Activated T-helper 17 cell treated with anti-CD3 and anti-CD28 coated beads, Interleukin-2, amount 50 U/mL, for 72 hours (primary cell): Measurements from ENCODE around the gene VAC14. TPM values are rescaled to one million over a fixed set of nuclear protein-coding genes. Genes with fewer than 3 reads are reported as not detected.
A peak's percentile ranks its signal among the peaks of the same experiment; 100 is the strongest.

Source experiments
- ATAC-seq: fragments of 150-1000 bp; cut with Tn5 transposase; replicated peaks from 2 replicates; pipeline ENCODE4 v1.10.0; 2021; ENCODE audit warnings: mild to moderate bottlenecking, moderate library complexity
- H3K27ac Mint-ChIP-seq: one replicate; pipeline ENCODE4 v1.8.0; 2022; ENCODE audit warnings: mixed read lengths
- H3K27me3 Mint-ChIP-seq: one replicate; pipeline ENCODE4 v1.8.0; 2022; ENCODE audit warnings: mixed read lengths
- H3K36me3 Mint-ChIP-seq: one replicate; pipeline ENCODE4 v1.8.0; 2022; ENCODE audit warnings: low read depth, mild to moderate bottlenecking, mixed read lengths
- H3K4me1 Mint-ChIP-seq: one replicate; pipeline ENCODE4 v1.8.0; 2022; ENCODE audit warnings: mixed read lengths
- H3K4me3 Mint-ChIP-seq: one replicate; pipeline ENCODE4 v1.8.0; 2022; ENCODE audit warnings: mild to moderate bottlenecking, mixed read lengths
- H3K9me3 Mint-ChIP-seq: one replicate; pipeline ENCODE4 v1.8.0; 2022; ENCODE audit warnings: mixed read lengths
- total RNA-seq, 2 donors: library from RNA; stranded (reverse); gene quantifications; one replicate each; pipeline ENCODE4 v1.2.3, GENCODE V29; 2022

The VAC14 gene
- total RNA-seq, 2 donors from 2014 or later, result 22.4 to 34.9 TPM

DNA sequence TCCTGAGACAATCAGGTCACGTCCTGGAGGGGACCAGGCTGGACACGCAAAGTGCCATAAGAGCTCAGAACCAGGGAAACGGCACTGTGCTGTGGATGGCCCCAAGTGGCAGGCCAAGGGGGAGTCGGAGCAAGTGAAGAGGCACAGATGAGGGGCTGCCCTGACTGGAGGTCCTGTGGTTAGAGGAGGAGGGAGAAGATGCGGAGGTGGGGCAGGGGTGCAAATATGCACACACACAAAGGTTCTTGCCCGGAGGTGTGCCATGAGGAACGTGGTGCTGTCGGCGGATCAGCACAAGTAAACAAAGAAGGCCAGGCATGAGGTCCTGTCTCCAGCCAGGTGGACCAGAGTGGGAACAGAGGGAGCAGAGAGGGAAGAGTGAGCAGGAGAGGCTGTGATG lies 23.5 kb downstream of the VAC14 start:
- Mint-ChIP-seq H3K9me3 (no peaks in the 10 kb centered on the region), H3K4me1 (peaks cover 6% of the 10 kb centered on the region), H3K27me3 (no peaks in the 10 kb centered on the region), H3K4me3 (no peak overlapping the region), H3K27ac (no peak overlapping the region), H3K36me3 (peaks cover 98% of the 10 kb centered on the region)
- ATAC-seq, result no peak

DNA sequence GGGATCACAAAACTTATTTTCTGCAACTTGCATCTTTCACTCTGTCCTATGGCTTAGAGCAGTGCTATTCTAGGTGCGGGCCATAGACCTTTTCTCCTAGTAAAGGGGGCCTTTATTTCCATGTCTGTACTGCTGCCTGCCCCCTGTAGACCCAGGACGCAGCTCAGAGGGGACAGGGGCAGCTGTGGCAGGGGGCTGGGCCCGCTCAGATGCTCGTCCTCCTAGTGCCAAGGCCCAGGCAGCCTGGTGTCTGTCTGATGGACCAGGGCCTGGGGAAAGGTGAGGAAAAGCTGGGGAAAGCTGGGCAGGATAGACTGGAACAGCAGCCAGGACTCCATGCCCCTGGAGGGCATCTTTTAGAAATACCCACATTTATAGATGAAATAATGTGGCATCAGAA lies 25.6 kb downstream of the VAC14 start:
- ATAC-seq, result no peak
- H3K36me3 Mint-ChIP-seq, result peaks cover 93% of the 10 kb centered on the region
- peaks cover 6% of the 10 kb centered on the region for H3K4me1 Mint-ChIP-seq
- no peak overlapping the region for H3K27ac Mint-ChIP-seq
- no peaks in the 10 kb centered on the region for H3K27me3 Mint-ChIP-seq
- H3K4me3 Mint-ChIP-seq, result no peak overlapping the region
- H3K9me3 Mint-ChIP-seq, result no peaks in the 10 kb centered on the region

DNA sequence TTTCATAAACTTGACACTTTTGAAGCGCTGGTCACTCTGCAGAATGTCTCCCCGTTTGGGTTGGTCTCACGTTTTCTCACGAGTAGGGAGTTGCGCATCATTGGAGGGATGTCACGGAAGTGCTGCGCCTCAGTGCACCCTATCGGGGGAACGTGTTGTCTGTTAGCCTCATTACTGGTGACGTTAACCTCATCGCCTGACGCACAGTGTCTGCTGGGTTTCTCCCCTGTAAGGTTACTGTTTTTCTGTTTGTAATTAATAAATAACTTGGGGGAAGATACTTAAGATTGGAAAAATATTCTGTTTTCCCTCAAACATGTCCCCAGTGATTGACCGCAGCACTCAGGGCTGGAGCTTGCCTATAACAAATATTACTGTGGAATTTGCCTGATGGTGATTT lies 26.7 kb downstream of the VAC14 start:
- Mint-ChIP-seq H3K4me3 (no peak overlapping the region), H3K27ac (no peak overlapping the region), H3K27me3 (no peaks in the 10 kb centered on the region), H3K4me1 (peaks cover 6% of the 10 kb centered on the region), H3K36me3 (peaks cover 91% of the 10 kb centered on the region), H3K9me3 (no peaks in the 10 kb centered on the region)
- no peak for ATAC-seq

DNA sequence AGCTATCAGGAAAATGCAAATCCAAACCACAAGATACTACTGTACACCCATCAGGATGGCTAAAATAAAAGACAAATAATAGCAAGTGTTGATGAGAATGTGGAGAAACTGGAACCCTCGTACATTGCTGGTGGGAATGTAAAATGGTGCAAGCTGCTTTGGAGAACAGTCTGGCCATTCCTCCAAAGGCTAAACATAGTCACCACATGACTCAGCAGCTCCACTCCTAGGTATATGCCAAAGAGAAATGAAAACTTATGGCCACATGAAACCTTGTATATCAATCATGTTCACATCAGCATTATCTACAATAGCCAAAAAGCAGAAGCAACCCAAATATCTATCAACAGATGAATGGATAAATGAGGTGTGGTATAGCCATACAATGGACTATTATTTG lies 28.5 kb downstream of the VAC14 start:
- no peak for ATAC-seq
- H3K36me3 Mint-ChIP-seq, result peaks cover 76% of the 10 kb centered on the region

DNA sequence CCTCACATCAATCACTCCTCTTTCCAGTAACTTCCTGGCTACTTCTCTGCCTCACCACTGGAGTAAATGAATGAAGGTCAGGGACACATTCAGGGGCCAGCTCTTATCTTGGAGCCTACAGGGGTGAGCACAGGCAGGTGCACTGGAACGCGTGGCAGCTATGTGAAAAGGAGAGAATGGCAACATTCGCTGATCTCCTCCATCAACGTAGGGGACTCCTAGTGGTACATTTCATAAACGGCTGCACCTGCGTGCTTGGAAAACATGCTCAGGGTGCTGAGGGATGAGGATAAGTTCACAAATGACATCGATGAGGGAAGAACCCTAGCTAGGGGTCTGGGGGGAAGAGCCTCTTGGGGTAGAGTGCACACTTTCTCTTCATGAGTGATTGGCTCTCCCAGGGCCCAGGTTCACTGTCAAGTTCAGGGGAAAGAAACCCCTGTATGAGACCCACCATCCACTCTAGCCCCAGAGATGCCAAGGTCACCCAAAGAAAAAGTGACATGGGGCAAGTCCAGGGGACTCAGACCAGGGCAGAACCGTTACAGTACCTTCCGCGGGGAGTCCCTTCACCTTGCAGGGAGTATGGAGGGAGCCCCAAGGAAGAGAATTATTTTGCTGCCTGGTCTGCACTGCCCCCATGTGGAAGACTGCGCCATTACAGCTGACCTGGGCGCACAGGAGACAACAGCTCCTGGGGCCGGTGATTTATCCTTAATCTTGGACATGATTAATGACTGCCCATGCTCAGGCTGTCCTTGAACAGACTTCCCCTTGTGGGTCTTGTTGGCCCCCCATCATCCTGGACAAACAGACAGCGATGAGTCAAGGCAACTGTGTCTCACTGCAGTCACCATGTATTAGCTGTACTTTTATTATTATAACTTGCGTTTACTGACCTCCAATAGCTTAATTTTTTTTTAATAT lies 30.1 kb downstream of the VAC14 start:
- no peaks in the 10 kb centered on the region for H3K4me1 Mint-ChIP-seq
- H3K27ac Mint-ChIP-seq, result peak overlapping the region; percentile 37
- no peaks in the 10 kb centered on the region for H3K9me3 Mint-ChIP-seq
- H3K27me3 Mint-ChIP-seq, result no peaks in the 10 kb centered on the region
- peak; percentile 67 for ATAC-seq
- H3K4me3 Mint-ChIP-seq, result no peak overlapping the region
- peaks cover 60% of the 10 kb centered on the region for H3K36me3 Mint-ChIP-seq

More for the DNA sequence above, 28.5 kb downstream of the VAC14 start:
- peaks cover 3% of the 10 kb centered on the region for H3K4me1 Mint-ChIP-seq
- H3K27ac Mint-ChIP-seq, result no peak overlapping the region
- H3K4me3 Mint-ChIP-seq, result no peak overlapping the region
- no peaks in the 10 kb centered on the region for H3K27me3 Mint-ChIP-seq
- H3K9me3 Mint-ChIP-seq, result no peaks in the 10 kb centered on the region

DNA sequence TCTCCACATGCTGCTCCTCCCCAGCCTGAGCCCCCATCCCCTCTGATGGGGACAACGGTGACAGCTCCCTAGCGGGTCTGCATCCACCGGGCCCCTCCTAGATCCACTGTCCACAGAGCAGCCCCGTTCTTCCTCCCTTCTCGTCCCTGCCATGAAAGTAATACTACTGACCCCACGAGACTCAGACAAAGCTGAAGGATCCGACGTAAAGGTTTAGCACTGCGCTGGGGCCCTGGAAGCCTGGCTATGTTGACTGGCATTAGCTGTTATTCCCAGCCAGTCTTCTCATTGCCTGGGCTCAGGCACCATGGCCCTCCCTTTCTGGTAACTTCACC lies 30.7 kb downstream of the VAC14 start:
- Mint-ChIP-seq H3K36me3 (peaks cover 54% of the 10 kb centered on the region), H3K9me3 (no peaks in the 10 kb centered on the region), H3K27ac (peak overlapping the region; percentile 37), H3K27me3 (no peaks in the 10 kb centered on the region), H3K4me3 (no peak overlapping the region), H3K4me1 (no peaks in the 10 kb centered on the region)
- no peak for ATAC-seq

DNA sequence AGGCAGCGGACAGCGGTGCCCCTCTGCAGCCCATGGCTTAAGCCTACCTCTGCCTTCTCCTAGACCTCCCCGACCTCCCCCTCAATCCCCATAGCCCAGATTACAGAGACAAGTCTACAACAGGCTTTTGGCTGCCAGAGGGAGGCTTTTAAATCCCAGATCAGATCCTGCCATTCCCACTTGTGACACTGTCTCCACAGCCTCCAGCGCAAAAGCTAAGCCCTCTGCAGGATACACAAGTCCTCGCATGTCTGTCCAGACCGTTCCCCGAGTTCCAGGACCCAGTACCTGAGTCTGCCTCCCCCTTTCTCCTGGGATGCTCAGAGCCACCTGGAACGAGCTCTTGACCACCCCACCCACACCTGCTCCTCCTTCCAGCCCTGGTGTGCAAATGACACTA lies 31.2 kb downstream of the VAC14 start:
- Mint-ChIP-seq H3K27ac (no peak overlapping the region), H3K4me1 (no peaks in the 10 kb centered on the region), H3K4me3 (no peak overlapping the region), H3K9me3 (no peaks in the 10 kb centered on the region), H3K27me3 (no peaks in the 10 kb centered on the region), H3K36me3 (peaks cover 49% of the 10 kb centered on the region)
- no peak for ATAC-seq

DNA sequence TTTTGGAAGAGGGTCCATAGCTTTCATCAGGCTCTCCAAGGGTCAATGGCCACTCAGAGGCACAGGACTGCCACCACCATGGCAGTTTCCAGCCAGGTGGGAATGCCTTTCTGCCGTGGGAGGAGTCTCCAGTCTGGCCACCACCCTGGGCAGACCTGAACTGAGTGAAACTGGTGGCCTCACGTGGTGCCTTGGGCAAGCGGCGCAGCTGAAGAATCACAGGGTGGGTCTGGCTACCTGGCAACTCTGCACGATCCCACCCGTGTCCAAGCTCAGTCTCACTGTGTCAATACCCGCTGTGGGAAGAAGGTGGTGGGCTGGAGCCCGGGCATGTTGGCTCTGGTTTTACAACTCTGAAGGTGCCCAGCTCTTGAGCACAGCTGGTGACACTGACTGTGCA lies 31.8 kb downstream of the VAC14 start:
- Mint-ChIP-seq H3K27me3 (no peaks in the 10 kb centered on the region), H3K4me1 (no peaks in the 10 kb centered on the region), H3K36me3 (peaks cover 43% of the 10 kb centered on the region), H3K27ac (no peak overlapping the region), H3K9me3 (no peaks in the 10 kb centered on the region), H3K4me3 (no peak overlapping the region)
- no peak for ATAC-seq

DNA sequence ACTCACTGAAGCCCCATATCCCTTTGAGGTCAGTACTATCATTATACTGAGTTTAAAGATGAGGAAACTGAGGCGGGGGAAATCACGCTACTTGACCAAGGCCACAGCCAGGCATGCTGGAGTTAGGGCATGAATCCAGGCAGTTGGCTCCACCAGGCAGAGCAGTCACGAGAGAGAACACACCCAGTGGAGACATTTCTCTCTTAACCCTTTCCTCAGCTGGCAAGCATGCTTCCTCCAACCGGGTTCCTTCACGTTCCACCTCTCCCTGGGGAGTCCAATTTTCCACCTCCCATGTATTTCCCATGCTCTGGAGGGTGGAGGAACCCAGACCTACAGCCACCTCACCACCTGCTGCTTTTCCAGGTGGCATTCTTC lies 32.8 kb downstream of the VAC14 start:
- no peaks in the 10 kb centered on the region for H3K9me3 Mint-ChIP-seq

DNA sequence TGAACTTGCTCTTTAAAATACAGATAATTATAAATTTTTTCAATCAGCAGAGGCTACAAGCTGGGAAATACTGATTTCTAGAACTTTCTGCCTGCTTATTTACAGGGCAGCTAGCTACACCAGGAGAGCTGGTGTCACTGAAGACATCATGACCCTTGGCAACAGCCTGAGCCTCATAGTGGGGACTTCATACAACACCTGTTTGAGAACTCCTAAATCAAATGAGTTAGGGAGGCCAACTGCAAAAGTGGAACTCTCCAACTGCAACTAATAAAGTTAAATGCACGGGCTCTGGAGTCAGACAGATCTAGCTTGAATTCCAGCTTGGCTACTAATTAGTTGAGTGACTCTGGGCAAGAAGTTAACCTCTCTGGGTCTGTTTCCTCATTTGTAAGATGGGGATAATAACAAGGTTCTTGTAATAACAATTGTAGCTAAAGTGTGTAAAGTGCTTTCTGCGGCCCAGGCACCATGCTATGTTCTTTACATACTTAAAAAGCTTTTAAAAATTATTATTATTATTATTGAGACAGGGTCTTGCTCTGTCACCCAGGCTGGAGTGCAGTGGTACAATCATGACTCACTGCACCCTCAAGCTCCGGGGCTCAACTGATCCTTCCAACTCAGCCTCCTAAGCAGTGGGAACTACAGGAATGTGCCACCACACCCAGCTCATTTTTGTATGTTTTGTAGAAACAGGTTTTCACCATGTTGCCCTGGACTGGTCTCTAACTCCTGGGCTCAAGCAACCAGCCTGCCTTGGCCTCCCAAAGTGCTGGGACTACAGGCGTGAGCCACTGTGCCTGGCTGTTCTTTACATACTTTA lies 33.4 kb downstream of the VAC14 start:
- peak overlapping the region; percentile 41 for H3K27ac Mint-ChIP-seq
- H3K36me3 Mint-ChIP-seq, result peaks cover 32% of the 10 kb centered on the region
- no peak for ATAC-seq
- H3K27me3 Mint-ChIP-seq, result no peaks in the 10 kb centered on the region
- no peak overlapping the region for H3K4me3 Mint-ChIP-seq
- H3K9me3 Mint-ChIP-seq, result no peaks in the 10 kb centered on the region
- no peaks in the 10 kb centered on the region for H3K4me1 Mint-ChIP-seq

More for the DNA sequence above, 32.8 kb downstream of the VAC14 start:
- Mint-ChIP-seq H3K27me3 (no peaks in the 10 kb centered on the region), H3K4me3 (no peak overlapping the region), H3K36me3 (peaks cover 34% of the 10 kb centered on the region), H3K27ac (peak overlapping the region; percentile 41), H3K4me1 (no peaks in the 10 kb centered on the region)
- ATAC-seq, result no peak

DNA sequence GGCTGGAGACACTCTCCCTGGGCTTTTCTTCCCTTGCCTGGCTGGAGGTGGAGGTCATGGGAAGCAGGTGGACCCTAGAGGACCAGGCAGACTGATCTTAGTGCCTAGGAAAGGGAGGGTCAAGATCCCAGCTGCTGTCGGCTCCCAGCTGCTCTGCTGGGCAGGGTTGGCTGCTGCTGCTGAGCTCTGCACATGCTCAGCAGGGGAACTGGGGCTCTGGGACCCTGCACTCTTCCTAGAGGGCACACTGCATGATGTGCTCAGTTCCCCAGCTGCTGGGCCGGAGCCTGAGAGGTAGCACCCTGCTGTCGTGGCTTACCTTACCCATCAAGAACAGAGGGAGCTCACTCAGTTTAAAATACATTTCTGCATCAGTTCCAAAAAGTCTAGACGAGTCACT lies 34.3 kb downstream of the VAC14 start:
- no peak for ATAC-seq
- H3K4me1 Mint-ChIP-seq, result no peaks in the 10 kb centered on the region
- peaks cover 33% of the 10 kb centered on the region for H3K36me3 Mint-ChIP-seq
- H3K27ac Mint-ChIP-seq, result no peak overlapping the region
- H3K27me3 Mint-ChIP-seq, result no peaks in the 10 kb centered on the region
- H3K9me3 Mint-ChIP-seq, result no peaks in the 10 kb centered on the region
- H3K4me3 Mint-ChIP-seq, result no peak overlapping the region

DNA sequence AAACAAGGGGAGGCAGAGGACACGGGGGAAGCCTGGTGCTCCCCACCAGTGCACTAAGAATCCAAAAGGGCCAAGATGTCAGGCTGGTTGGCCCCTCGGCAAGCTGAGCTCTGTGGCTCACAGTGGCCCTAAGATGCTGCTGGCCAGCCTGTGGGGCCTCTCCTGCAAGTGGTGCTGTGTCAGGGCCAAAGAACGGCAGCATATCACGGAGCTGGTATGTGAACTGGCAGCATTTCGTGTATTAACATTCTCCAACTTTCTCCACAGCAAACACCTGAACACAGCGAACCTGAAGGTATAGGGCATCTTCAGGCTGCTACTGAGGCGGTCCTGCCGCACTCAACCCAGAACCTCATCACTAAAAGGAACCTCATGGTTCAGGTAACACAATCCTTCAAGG lies 34.8 kb downstream of the VAC14 start:
- peaks cover 31% of the 10 kb centered on the region for H3K36me3 Mint-ChIP-seq
- ATAC-seq, result no peak
- no peak overlapping the region for H3K4me3 Mint-ChIP-seq
- H3K9me3 Mint-ChIP-seq, result no peaks in the 10 kb centered on the region
- H3K27me3 Mint-ChIP-seq, result no peaks in the 10 kb centered on the region
- no peak overlapping the region for H3K27ac Mint-ChIP-seq
- no peaks in the 10 kb centered on the region for H3K4me1 Mint-ChIP-seq

DNA sequence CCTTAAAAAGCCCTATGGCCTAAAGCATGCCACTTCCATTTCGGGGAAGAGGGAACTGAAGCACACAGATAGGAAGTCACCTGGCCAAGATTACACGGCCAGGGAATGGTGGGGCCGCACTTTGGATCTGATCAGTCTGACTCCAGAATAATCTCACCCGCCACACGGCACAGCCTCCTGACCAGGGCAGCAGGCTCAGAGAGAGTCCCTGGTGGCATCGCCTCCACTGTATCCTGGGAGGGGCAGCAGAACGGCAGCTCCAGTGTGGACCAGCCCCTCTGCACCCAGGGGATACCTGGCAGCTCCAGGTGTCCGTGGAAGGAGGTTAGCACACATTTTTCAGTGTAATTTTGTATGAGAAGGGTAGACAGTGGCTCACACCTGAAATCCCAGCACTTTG lies 35.5 kb downstream of the VAC14 start:
- no peaks in the 10 kb centered on the region for H3K27me3 Mint-ChIP-seq
- no peaks in the 10 kb centered on the region for H3K9me3 Mint-ChIP-seq

DNA sequence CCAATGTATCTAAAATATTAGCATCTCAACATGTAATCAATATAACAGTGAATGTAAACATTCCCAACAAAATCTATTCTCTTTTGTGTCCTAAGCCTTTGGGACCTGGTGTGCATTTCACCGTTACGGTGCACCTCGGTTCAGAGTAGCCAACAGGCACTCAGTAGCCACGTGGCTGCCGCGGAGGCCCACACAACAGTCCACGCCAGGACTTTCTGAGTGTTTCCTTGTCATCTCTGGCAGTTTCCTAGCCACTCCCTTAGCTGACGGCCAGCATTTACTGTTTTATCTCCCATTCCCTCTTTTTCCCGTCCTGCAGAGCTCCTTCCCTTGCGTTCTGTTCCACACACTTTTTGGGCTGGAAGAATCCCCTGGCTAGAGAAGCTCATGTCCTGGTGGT lies 36.3 kb downstream of the VAC14 start:
- no peak for ATAC-seq
- H3K36me3 Mint-ChIP-seq, result peaks cover 29% of the 10 kb centered on the region
- no peak overlapping the region for H3K27ac Mint-ChIP-seq
- no peaks in the 10 kb centered on the region for H3K4me1 Mint-ChIP-seq
- H3K27me3 Mint-ChIP-seq, result no peaks in the 10 kb centered on the region
- no peaks in the 10 kb centered on the region for H3K9me3 Mint-ChIP-seq
- no peak overlapping the region for H3K4me3 Mint-ChIP-seq

More for the DNA sequence above, 35.5 kb downstream of the VAC14 start:
- Mint-ChIP-seq H3K36me3 (peaks cover 30% of the 10 kb centered on the region), H3K27ac (no peak overlapping the region), H3K4me3 (no peak overlapping the region), H3K4me1 (no peaks in the 10 kb centered on the region)
- ATAC-seq, result no peak

DNA sequence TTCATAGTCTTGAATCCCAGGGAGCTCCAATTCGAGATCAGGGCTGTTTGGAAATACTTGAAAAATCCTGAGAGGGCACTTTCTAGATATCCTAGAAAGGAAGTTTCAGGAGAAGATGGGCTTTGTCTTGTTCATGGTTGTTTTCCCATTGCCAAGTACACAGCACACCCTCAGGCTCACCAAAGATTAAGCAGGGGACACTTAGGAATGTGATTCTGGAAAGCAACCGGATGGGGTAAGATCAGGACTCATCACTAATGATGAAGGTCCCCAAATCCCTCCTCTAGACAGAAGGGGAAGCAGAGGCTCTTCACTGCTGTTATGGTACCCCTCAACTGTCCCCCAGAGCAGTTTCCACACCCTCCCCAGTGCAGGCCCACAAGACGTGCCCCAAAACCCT lies 40.7 kb downstream of the VAC14 start:
- no peak for ATAC-seq
- H3K27me3 Mint-ChIP-seq, result no peaks in the 10 kb centered on the region
- H3K36me3 Mint-ChIP-seq, result peaks cover 44% of the 10 kb centered on the region
- H3K4me1 Mint-ChIP-seq, result no peaks in the 10 kb centered on the region
- H3K4me3 Mint-ChIP-seq, result no peak overlapping the region
- peak overlapping the region; percentile 48 for H3K27ac Mint-ChIP-seq
- H3K9me3 Mint-ChIP-seq, result no peaks in the 10 kb centered on the region
